ENCODE results near the gene NELL2.

NELL2 gene

DNA sequence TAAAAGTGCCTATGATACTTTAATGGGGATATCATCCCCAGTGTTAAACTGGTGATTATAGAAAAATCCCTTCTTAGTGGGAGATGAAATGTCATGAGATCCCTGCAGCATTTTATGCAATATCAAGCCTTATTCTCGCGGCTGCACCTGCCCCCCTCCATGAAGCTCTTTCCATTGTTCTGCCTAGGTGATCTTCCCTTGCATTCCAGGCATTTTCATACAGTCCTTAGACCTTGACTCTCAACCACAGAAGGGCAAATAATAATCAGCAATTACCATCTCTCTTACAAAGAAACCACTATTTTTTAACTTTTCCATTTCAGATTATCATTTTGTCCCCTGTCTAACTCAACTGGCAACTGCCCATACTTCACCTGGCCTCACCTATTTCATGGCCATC is 352.3 kb downstream of the NELL2 start:
- no peak for DNase-seq

DNA sequence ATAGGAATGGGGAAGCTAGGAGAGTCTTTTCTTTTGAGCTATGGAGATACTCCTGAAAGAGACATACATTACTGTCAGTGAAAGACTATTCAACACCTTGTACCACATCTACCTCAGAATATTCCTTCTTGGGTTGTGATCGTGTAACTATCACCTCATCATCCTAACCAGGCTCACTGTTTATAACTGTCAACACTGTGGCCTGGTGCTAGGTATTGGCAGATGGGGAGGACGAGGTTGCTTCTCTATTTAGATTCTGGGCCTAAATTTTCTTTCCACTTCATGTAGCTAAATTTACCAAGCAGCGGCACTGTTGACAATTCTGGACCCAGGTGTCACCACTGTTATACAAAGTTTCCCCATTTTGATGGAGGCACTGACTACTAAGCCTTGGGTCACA is 354.4 kb downstream of the NELL2 start:
- DNase-seq, result no peak

DNA sequence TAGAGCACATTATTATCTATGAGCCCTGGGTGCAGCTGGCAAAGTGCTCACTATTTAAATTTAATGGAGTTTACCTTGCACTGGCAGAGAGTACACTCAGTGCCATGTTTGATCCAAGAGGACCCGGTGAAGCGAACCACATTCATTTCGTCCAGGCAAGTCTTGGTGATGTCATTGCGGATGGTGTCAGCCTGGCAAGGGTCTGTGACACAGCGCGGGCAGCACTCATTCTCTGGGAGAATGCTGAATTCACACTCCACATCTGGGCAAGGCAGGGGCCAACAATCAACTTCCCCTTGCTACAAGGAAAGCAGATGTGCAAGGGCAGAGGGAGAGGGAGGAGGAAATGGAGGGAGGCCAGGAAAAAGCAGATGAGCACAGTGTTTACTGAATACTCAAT is 356.2 kb downstream of the NELL2 start:
- no peak for DNase-seq

DNA sequence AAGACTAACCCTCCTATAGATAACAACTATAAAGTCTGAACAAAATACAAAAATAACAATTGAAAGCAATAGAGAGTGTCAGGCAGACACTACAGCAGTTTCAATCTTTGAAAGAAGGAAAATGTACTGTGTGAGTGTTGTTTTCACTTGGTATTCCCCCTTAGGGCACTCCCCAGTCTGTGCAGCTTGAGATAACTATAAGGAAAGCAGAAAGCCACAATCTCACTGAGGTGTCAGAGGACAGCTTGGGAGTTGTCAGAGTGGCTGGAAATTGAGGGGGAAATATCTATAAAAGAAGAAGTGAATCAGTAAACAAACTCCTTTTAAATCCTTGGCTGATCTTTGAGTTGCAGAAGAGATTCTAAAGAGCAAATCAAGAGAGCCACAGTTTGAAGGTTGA is 364.8 kb downstream of the NELL2 start:
- DNase-seq, result no peak

DNA sequence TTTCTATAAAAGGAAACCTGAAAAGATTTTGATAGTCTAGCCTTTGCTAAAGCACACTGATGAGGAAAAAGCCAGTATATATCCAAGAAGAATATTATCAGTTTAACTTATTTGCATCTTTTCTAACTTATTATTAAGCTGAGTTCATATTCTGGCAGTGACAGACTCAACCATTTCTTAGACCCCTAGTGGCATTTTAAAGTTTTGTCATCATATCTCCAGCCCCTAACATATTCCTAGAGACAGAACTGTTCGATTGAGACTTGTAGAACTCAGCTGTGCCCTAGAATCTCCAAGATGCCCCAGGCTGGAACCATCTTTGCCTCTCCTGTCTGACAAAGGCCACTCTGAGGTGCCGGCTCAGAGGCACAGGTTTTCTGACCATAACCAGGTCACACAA is 365.6 kb downstream of the NELL2 start:
- no peak for DNase-seq

DNA sequence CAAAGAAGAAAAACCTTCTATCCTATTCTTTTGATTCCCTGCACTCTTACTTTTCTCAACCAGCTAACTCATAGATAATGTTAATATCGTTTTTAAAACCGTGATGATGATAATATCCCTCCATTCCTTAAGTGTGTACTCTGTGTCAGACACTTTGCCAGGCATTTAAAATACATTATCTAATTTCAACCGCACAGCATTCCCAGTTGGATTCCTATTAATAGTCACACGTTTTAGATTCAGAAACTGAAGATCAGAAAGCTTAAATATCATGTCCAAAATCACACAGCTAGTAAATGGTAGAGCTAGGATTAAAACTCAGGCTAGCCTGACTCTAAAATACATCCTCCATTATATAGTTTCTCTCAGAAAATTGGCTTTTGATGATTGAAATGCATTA is 366.0 kb downstream of the NELL2 start:
- no peak for DNase-seq

DNA sequence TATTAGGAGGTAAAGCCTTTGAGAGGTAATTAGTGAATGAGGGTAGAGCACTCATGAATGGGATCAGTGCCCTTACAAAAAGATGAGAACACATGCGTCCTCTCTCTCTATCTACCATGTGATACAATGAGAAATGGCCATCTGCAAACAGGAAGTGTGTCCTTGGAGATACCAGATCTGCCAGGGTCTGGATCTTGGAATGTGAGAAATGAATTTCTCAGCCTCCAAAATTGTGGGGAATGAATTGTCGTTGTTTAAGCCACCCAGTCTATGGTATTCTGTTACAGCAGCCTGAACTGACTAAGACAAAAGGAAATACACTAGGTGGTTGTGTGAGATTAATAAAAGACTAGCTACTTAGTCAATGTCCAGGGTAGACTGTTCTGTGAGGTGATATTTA is 366.6 kb downstream of the NELL2 start:
- DNase-seq, result no peak

DNA sequence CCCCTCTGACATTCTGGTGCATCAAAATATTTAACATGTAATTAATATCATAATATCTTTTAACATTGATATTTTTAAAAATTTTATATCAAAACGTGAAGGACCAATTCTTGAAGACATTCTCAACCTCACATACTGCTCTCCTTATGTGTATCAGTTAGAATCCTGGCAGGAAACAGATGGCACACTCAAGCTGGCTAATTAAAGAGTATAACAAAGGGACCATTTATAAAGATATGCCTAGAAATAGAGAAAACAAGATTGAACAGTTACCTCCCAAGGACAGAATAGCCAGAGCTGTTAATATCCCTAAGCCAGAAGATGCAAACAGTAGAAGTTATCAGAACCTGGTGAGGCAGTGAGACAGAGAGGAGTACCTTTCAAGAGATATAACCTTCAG is 368.7 kb downstream of the NELL2 start:
- no peak for DNase-seq

DNA sequence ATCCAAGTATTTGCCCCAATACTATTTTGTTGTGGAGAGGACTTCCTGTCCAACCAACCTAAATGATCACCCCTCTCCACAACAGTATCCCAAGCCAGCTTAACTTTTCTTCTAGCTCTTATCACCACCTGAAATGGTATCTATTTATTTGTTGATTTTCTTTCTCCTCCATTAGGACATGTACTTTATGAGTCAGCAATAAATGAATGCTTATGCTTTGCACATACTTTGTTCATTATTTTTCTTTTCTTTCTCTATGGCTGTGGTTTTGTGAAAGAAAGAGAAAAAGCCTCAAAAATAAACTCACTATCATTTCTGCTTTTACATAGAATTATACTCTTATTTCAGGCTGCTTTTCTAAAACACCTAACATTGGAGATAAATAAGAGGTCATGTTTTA is 371.3 kb downstream of the NELL2 start:
- DNase-seq, result no peak

DNA sequence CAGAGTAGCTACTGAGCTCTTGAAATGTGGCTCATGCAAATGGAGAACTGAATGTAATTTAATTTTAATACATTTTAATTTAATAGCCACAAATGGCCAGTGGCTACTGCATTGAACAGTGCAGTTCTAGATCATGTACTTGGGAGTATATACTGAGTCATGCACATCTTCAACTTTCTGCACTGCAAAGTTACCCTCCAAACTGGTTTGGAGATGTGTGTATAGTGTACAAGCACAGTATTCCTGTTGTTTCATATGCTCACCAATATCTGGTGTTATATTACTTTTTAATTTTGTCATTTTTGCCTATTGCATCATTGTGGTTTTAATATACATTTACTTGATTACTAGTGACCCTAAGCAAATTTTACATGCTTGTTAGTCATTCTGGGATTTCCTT is 372.8 kb downstream of the NELL2 start:
- DNase-seq, result no peak

DNA sequence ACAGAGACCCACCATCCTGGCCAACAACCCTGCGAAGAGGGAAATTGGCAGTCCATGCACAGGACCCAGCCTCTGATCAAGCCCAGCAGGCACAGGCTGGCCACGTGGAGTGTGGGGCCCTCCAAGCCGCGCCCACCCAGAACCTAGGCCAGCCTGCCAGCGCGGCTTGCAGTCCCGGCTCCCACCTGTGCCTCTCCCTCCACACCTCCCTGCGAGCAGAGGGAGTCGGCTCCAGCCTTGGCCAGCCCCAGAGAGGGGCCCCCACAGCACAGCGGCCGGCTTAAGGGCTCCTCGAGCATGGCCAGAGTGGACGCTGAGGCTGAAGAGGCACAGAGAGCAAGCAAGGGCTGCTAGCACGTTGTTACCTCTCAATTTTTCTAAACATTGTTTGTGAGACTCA is 373.4 kb downstream of the NELL2 start:
- DNase-seq, result no peak

DNA sequence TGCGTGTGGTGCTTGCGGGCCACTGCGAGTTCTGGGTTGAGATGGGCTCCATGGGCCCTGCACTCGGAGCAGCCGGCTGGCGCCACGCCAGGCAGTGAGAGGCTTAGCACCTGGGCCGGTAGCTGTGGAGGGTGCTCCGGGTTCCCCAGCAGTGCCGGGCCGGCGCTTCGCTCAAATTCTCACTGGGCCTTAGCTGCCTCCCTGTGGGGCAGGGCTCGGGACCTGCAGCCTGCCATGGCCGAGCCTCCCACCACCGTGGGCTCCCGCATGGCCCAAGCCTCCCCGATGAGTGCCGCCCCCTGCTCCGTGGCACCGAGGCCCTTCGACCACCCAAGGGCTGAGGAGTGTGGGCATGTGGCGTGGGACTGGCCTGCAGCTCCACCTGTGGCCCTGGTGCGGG is 375.7 kb downstream of the NELL2 start:
- no peak for DNase-seq

DNA sequence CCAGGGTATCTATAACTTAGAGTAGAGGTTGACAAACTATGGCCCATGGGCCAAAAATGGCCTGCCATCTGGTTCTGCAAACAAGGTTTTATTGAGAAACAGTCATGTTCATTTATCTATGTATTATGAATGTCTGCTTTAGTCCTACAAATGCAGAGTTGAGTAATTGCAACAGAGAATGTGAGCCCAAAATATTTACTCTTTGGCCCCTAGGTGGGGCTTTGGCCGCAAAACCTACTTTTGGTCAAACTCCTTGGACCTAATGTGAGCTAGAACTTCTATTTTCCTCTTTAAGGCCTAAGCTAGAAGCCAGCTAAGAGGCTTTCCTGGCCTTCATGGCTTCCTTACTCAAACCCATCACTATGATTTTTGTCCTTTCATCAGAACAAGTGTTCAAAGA is 379.1 kb downstream of the NELL2 start:
- no peak for DNase-seq

DNA sequence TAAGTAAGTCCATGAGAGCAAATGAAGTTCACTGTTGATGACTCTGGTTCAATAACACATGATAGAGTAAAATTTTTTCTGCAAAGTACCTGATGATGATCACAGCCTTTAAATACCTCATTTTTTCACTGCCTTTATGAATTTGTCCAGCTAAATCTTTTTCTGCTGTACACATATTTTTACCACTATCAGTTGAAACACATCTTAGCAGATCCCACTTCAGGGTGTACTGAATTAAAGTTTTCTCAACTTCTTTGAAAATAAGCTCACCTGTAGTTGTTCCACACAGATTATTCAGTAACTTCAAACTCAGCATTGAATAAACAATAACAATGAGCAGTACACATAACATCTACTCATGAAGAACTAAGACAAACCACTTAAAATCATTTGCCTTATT is 385.9 kb downstream of the NELL2 start:
- DNase-seq, result no peak

DNA sequence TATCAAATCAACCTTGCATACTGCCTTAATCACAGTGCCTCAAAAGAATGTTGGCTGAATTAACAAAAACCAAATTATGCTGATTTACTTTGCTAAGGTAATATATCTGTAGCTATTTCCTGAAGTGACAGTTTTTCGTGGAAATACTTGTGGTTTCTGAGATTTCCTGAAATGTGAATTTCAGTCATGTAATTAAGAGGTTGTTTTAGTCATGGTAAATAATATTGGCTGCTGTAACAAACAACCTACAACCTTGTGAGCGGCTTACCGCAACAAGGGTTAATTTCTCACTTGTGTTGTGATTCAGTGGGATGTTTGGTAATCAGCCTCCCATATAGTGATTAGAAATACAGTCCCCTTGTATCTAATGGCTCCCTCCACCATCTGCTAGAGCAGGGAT is 387.9 kb downstream of the NELL2 start:
- DNase-seq, result no peak

DNA sequence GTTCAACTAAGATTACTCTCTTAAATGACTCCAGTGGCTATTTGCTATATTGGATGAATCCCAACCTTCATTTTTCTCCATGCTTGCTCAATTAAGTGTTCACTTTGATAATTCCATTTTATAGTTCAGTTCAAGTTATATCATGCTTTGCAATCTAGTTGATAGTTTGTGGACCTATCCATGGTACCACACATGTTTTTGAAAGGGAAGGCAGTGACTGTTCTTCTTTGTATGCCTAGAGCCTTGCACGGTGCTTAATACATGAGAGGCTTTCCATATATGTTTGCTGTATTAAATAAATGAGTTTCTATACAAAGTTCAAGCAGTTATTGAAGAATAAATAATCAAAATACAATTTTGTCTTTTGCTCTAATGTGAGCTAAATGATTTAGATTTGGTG is 391.3 kb downstream of the NELL2 start:
- no peak for DNase-seq

DNA sequence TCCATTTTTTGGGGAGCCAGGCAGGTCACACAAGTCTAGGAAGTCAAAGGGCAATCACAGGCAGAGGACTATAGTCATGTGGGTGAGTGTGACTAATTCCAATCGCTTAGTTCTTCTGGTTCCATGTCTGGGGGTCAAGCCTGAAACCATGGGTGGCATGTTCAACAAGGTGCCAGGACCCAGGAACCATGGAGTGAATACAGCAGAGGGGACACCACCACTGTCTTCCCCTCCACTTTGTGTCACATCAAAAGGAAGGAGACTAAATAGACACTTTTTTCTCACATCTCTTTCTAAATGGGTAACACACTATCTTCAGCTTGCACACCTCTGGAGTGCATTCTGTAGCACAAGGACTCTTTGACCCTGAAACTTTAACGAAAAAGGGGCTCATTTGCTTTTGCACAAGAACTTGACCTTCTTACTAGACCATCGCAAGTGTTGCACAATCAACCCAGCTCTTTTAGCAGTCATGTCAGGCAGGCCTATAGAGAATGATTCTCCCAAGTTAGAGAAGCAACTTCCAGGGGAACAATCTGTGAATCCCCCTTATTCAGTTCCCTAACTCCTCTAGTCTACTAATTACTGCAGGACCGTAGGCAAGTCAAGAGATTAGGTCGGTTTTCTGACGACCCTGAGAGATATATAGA is 398.7 kb downstream of the NELL2 start:
- DNase-seq, result no peak

DNA sequence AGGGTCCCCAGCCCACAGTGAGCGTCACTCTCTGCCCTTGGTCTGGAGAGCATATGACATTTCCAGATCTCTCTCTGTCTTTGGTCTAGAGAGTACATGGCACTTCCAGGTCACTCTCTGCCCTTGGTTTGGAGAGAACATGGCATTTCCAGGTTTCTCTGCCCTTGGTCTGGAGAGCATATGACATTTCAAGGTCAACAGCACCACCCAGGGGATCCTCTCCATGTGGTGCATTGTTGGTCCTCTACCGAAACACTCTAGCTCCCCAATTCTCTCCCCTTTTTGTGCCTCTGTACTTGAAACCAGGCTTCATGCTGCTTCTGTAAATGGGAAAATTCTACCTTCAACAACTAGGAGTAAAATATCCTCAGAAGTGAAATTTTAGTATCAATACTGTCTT is 399.4 kb downstream of the NELL2 start:
- DNase-seq, result no peak

DNA sequence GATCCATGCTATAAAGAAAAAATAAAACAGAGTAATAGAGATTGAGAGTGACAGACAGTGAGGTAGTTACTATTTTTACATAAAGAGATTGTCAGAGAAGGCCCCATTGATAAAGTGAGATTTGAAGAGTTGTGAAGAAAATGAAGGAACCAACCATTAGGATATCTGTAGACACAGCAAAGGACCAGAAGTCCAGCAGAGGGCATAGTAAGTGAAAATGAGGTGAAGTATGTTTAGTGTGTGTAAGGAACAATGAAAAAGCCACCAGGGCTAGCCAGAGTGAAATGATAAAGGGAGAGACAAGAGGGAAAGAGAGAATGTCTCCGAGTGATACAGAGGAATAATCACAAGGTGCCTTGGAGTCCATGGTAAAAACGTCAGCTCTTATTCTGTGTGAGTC is 411.0 kb downstream of the NELL2 start:
- DNase-seq, result no peak

DNA sequence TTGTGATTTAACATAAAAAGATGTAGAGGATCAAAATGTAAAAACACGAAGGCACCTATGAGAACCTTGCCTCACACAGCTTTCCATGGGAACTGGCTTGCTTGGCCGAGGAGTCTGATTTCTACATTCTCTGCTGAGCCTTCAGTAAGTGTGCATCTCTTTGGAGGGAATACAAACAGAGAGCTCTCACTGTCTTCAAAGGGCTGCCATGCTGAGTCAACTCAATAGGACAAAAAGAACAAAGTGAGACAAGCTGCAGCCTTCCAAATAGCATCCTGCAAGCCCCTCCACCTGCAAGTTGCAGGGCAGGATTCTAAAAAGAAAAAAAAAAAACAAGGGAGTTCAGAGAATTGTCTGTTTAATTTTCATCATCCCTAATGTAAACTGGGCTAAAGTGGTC is 411.9 kb downstream of the NELL2 start:
- no peak for DNase-seq

DNA sequence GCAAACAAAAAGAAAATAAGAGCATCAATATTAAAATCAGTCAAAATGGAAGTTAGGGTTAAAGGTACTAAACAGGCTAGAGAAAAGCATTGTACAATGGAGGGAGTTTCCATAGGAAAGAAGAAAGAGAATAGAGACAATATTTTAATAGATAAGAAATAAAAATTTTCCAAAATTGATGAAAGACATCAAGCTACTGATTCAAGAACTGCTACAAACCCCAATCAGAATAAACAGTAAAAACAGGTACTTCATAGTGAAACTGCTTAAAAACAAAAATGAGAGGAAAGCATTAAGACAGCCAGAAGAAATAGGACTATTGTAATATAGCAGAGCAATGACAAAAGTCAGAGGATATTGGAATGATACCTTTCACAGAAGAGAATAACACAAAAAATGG is 413.4 kb downstream of the NELL2 start:
- no peak for DNase-seq

DNA sequence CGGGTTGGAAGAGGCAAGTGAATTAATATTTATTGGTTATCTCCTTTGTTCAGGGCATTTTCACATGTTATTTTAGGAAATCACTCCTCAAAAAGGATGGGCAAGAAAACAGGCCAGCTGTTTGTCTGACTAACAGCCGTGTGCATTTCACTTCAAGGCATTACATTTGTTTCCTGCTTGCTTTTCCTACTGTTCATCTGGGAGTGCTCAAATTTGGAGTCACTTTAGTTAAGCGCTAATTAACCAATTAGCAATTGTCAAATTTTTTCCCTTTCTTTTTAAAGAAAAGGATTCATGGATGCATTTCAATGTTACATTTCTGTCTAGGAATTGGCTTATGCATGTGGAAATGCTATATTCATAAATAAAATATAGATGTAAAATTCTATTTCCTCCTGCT is 415.9 kb downstream of the NELL2 start:
- DNase-seq, result no peak

DNA sequence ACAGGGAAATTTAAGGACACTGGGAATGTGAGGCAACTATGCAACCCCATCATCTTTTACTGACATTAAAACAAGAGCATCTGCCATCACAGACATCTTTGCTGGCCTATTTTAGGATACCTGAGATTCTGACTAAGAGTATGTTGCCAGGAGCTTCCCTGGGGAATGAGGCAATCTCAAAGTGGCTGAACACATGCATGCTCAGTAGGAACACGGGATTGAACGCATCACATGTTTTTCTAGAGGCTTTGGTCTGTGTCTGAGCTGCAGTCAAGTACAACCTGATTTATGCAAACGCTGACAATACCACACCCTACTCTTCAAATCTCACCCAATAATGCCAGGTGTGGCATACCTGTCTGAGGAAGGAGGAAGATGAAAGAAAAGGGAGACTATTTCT is 416.5 kb downstream of the NELL2 start:
- no peak for DNase-seq
